HFFc6 (cell line): ENCODE measurements around the gene KRT40. TPM values are rescaled to one million over a fixed set of nuclear protein-coding genes. Genes with fewer than 3 reads are reported as not detected.

Experiments
- DNase-seq: peaks from one replicate; pipeline ENCODE4 v3.0.0-alpha.2; 2018
- H3K27ac Mint-ChIP-seq: 2 replicates; pipeline ENCODE4 v1.8.0; 2020; ENCODE audit warnings: mild to moderate bottlenecking, mixed read lengths
- H3K27me3 Mint-ChIP-seq: 2 replicates; pipeline ENCODE4 v1.8.0; 2021; ENCODE audit warnings: mild to moderate bottlenecking, moderate library complexity, mixed read lengths; ENCODE audit not compliant: insufficient read depth
- H3K36me3 Mint-ChIP-seq: 2 replicates; pipeline ENCODE4 v1.8.0; 2021; ENCODE audit warnings: low read depth, mixed read lengths
- H3K4me1 Mint-ChIP-seq: 2 replicates; pipeline ENCODE4 v1.8.0; 2020; ENCODE audit warnings: low read depth, mixed read lengths
- H3K4me3 Mint-ChIP-seq: 2 replicates; pipeline ENCODE4 v1.8.0; 2020; ENCODE audit warnings: mild to moderate bottlenecking, moderate library complexity, mixed read lengths
- H3K9me3 Mint-ChIP-seq: 2 replicates; pipeline ENCODE4 v1.8.0; 2020; ENCODE audit warnings: mild to moderate bottlenecking, mixed read lengths
- CTCF ChIP-seq: fragments of 200-600 bp; sonication (generic); IDR thresholded peaks from 2 replicates; pipeline ENCODE4 v1.5.0; 2021; ENCODE audit warnings: antibody characterized with exemption, mild to moderate bottlenecking
- total RNA-seq, 6 experiments: library from RNA; stranded (reverse); fragmentation: NEBNext Ultra II Directional; extraction: Animal tissue kit (Norgen Biotek cat#: 25700); gene quantifications; 2 replicates in 1 of 6; 3 replicates in 5 of 6; pipeline ENCODE4 v1.2.3, GENCODE V29; 2021

The KRT40 gene
- total RNA-seq, 6 experiments from 2014 or later, result not detected

- H3K9me3 Mint-ChIP-seq, result no peaks in the 10 kb centered on the region
- H3K27me3 Mint-ChIP-seq, result no peaks in the 10 kb centered on the region; the same call in none of the 2 replicates
- DNase-seq, result no peak
- no peaks in the 10 kb centered on the region for H3K36me3 Mint-ChIP-seq
- no peak for TF ChIP-seq CTCF
- H3K27ac Mint-ChIP-seq, result no peak overlapping the region
- H3K4me3 Mint-ChIP-seq, result no peak overlapping the region
- H3K4me1 Mint-ChIP-seq, result peaks cover 22% of the 10 kb centered on the region
Observed at GRCh38 chr17:40997361-40997760, 13.2 kb upstream of the KRT40 start.

GRCh38 chr17:40996829-40997228 lies 12.7 kb upstream of the KRT40 start:
- Mint-ChIP-seq H3K4me1 (peaks cover 20% of the 10 kb centered on the region), H3K27ac (no peak overlapping the region), H3K27me3 (no peaks in the 10 kb centered on the region; the same call in none of the 2 replicates), H3K4me3 (no peak overlapping the region), H3K9me3 (no peaks in the 10 kb centered on the region), H3K36me3 (no peaks in the 10 kb centered on the region)
- no peak for TF ChIP-seq CTCF
- DNase-seq, result no peak

GRCh38 chr17:40995116-40995515 lies 11.0 kb upstream of the KRT40 start:
- no peak overlapping the region for H3K4me3 Mint-ChIP-seq
- H3K36me3 Mint-ChIP-seq, result no peaks in the 10 kb centered on the region
- H3K9me3 Mint-ChIP-seq, result no peaks in the 10 kb centered on the region
- TF ChIP-seq CTCF, result no peak
- H3K4me1 Mint-ChIP-seq, result peaks cover 13% of the 10 kb centered on the region
- no peaks in the 10 kb centered on the region; the same call in none of the 2 replicates for H3K27me3 Mint-ChIP-seq
- no peak for DNase-seq
- no peak overlapping the region for H3K27ac Mint-ChIP-seq

- TF ChIP-seq CTCF, result no peak
- H3K36me3 Mint-ChIP-seq, result no peaks in the 10 kb centered on the region
- no peaks in the 10 kb centered on the region for H3K9me3 Mint-ChIP-seq
- no peak for DNase-seq
- no peak within 1 kb of the TSS for H3K27ac Mint-ChIP-seq
- H3K4me1 Mint-ChIP-seq, result peaks cover 13% of the 10 kb centered on the region
- no peak within 1 kb of the TSS for H3K4me3 Mint-ChIP-seq
- no peaks in the 10 kb centered on the region; the same call in none of the 2 replicates for H3K27me3 Mint-ChIP-seq
Observed at GRCh38 chr17:40993839-40994238, 9.7 kb upstream of the KRT40 start, which contains the start of gene KRTAP3-3. TSS of gene KRTAP3-3 (minus strand) at chr17:40994164. CDS start at chr17:40994097, 67 bp downstream.

GRCh38 chr17:40993084-40993483 lies 9.0 kb upstream of the KRT40 start:
- Mint-ChIP-seq H3K36me3 (no peaks in the 10 kb centered on the region), H3K9me3 (no peaks in the 10 kb centered on the region), H3K27ac (no peak overlapping the region), H3K4me3 (no peak overlapping the region), H3K27me3 (no peaks in the 10 kb centered on the region; the same call in none of the 2 replicates), H3K4me1 (peaks cover 13% of the 10 kb centered on the region)
- no peak for DNase-seq
- no peak for TF ChIP-seq CTCF

GRCh38 chr17:40992666-40993065 lies 8.5 kb upstream of the KRT40 start:
- no peak for TF ChIP-seq CTCF
- no peak for DNase-seq
- Mint-ChIP-seq H3K27ac (no peak overlapping the region), H3K36me3 (no peaks in the 10 kb centered on the region), H3K27me3 (no peaks in the 10 kb centered on the region; the same call in none of the 2 replicates), H3K4me1 (peaks cover 12% of the 10 kb centered on the region), H3K4me3 (no peak overlapping the region), H3K9me3 (no peaks in the 10 kb centered on the region)
